ENCODE measurements around the gene CRACDL. TPM values are rescaled to one million over a fixed set of nuclear protein-coding genes. Genes with fewer than 3 reads are reported as not detected.

CRACDL gene
- total and polyA plus RNA-seq, 3 experiments from 2014 or later, result 0.22 to 1.2 (median 0.27) TPM

- H3K27ac Mint-ChIP-seq, result no peak overlapping the region
- no peaks in the 10 kb centered on the region for H3K9me3 Mint-ChIP-seq
- peaks cover 0 to 3% (median 1%) of the 10 kb centered on the region in 3 donors for H3K36me3 Mint-ChIP-seq
- CTCF ChIA-PET, result no interaction called here
- H3K36me3 ChIP-seq (ENCODE audit: insufficient read depth, low read length), result no peaks in the 10 kb centered on the region
- no peak overlapping the region for H3K27ac ChIP-seq (ENCODE audit: low read depth, low read length)
- H3K4me1 Mint-ChIP-seq, result no peaks in the 10 kb centered on the region
- no peak overlapping the region for H3K4me3 Mint-ChIP-seq
- peaks cover 12 to 48% of the 10 kb centered on the region in 2 donors for H3K27me3 Mint-ChIP-seq
- POLR2A ChIA-PET, result no interaction called here
- no peaks in the 10 kb centered on the region for H3K4me1 ChIP-seq (ENCODE audit: insufficient read depth, low read length)
- no peaks in the 10 kb centered on the region for H3K9me3 ChIP-seq (ENCODE audit: low read length)
- DNase-seq, result no peak
- no peak overlapping the region for H3K4me3 ChIP-seq (ENCODE audit: low read length)
- no peaks in the 10 kb centered on the region for H3K27me3 ChIP-seq (ENCODE audit: insufficient read depth, low read length, poor library complexity, severe bottlenecking)
Measured at GRCh38 chr2:98921062-98921461, 15.0 kb downstream of the CRACDL start.

- H3K4me3 Mint-ChIP-seq, result no peak overlapping the region
- Histone ChIP-seq H3K4me3 (ENCODE audit: low read length) (no peak overlapping the region), H3K27me3 (ENCODE audit: insufficient read depth, low read length, poor library complexity, severe bottlenecking) (no peaks in the 10 kb centered on the region), H3K36me3 (ENCODE audit: insufficient read depth, low read length) (no peaks in the 10 kb centered on the region), H3K4me1 (ENCODE audit: insufficient read depth, low read length) (peaks cover 7% of the 10 kb centered on the region), H3K27ac (ENCODE audit: low read depth, low read length) (no peak overlapping the region), H3K9me3 (ENCODE audit: low read length) (no peaks in the 10 kb centered on the region)
- ChIA-PET CTCF (no interaction called here), POLR2A (no interaction called here)
- H3K27me3 Mint-ChIP-seq, result peaks cover 17 to 55% of the 10 kb centered on the region in 2 donors
- peaks cover 0 to 3% (median 0%) of the 10 kb centered on the region in 3 donors for H3K36me3 Mint-ChIP-seq
- H3K27ac Mint-ChIP-seq, result no peak overlapping the region
- H3K4me1 Mint-ChIP-seq, result peaks cover 12 to 13% (median 13%) of the 10 kb centered on the region in 3 donors
- H3K9me3 Mint-ChIP-seq, result no peaks in the 10 kb centered on the region
- DNase-seq, result no peak
Measured at GRCh38 chr2:98917031-98917471, 19.0 kb downstream of the CRACDL start.

GRCh38 chr2:98915751-98916358 lies 20.2 kb downstream of the CRACDL start:
- H3K36me3 ChIP-seq (ENCODE audit: insufficient read depth, low read length), result no peaks in the 10 kb centered on the region
- ChIA-PET CTCF (no interaction called here), POLR2A (no interaction called here)
- H3K27ac ChIP-seq (ENCODE audit: low read depth, low read length), result no peak overlapping the region
- no peak overlapping the region for H3K27ac Mint-ChIP-seq
- no peaks in the 10 kb centered on the region for H3K27me3 ChIP-seq (ENCODE audit: insufficient read depth, low read length, poor library complexity, severe bottlenecking)
- peaks cover 18 to 60% of the 10 kb centered on the region in 2 donors for H3K27me3 Mint-ChIP-seq
- no peaks in the 10 kb centered on the region for H3K9me3 Mint-ChIP-seq
- no peak overlapping the region for H3K4me3 ChIP-seq (ENCODE audit: low read length)
- no peaks in the 10 kb centered on the region for H3K9me3 ChIP-seq (ENCODE audit: low read length)
- peaks cover 0 to 3% (median 0%) of the 10 kb centered on the region in 3 donors for H3K36me3 Mint-ChIP-seq
- DNase-seq, result no peak
- peaks cover 21 to 23% (median 23%) of the 10 kb centered on the region in 3 donors for H3K4me1 Mint-ChIP-seq
- H3K4me3 Mint-ChIP-seq, result no peak overlapping the region
- H3K4me1 ChIP-seq (ENCODE audit: insufficient read depth, low read length), result peaks cover 18% of the 10 kb centered on the region

GRCh38 chr2:98914713-98915580 lies 21.1 kb downstream of the CRACDL start:
- H3K4me1 Mint-ChIP-seq, result peaks cover 24 to 27% (median 26%) of the 10 kb centered on the region in 3 donors
- Histone ChIP-seq H3K9me3 (ENCODE audit: low read length) (no peaks in the 10 kb centered on the region), H3K27me3 (ENCODE audit: insufficient read depth, low read length, poor library complexity, severe bottlenecking) (peaks cover under 1% of the 10 kb centered on the region), H3K27ac (ENCODE audit: low read depth, low read length) (no peak overlapping the region), H3K36me3 (ENCODE audit: insufficient read depth, low read length) (no peaks in the 10 kb centered on the region), H3K4me1 (ENCODE audit: insufficient read depth, low read length) (peaks cover 18% of the 10 kb centered on the region), H3K4me3 (ENCODE audit: low read length) (no peak overlapping the region)
- no peak for DNase-seq
- CTCF ChIA-PET, result no interaction called here
- POLR2A ChIA-PET, result no interaction called here
- H3K27me3 Mint-ChIP-seq, result peaks cover 20 to 55% of the 10 kb centered on the region in 2 donors
- no peaks in the 10 kb centered on the region for H3K9me3 Mint-ChIP-seq
- peak overlapping the region in 1 of 8 donors; percentile 66 for H3K27ac Mint-ChIP-seq
- no peak overlapping the region for H3K4me3 Mint-ChIP-seq
- H3K36me3 Mint-ChIP-seq, result no peaks in the 10 kb centered on the region

GRCh38 chr2:98913916-98914712 lies 21.9 kb downstream of the CRACDL start:
- no peaks in the 10 kb centered on the region for H3K36me3 ChIP-seq (ENCODE audit: insufficient read depth, low read length)
- no peak overlapping the region for H3K27ac ChIP-seq (ENCODE audit: low read depth, low read length)
- H3K27me3 Mint-ChIP-seq, result peaks cover 20 to 61% of the 10 kb centered on the region in 2 donors
- H3K4me3 Mint-ChIP-seq, result no peak overlapping the region
- peaks cover 5% of the 10 kb centered on the region for H3K27me3 ChIP-seq (ENCODE audit: insufficient read depth, low read length, poor library complexity, severe bottlenecking)
- H3K36me3 Mint-ChIP-seq, result no peaks in the 10 kb centered on the region
- peaks cover 18% of the 10 kb centered on the region for H3K4me1 ChIP-seq (ENCODE audit: insufficient read depth, low read length)
- H3K9me3 ChIP-seq (ENCODE audit: low read length), result no peaks in the 10 kb centered on the region
- H3K4me1 Mint-ChIP-seq, result peaks cover 28 to 35% (median 33%) of the 10 kb centered on the region in 3 donors
- ChIA-PET CTCF (no interaction called here), POLR2A (no interaction called here)
- no peak overlapping the region for H3K4me3 ChIP-seq (ENCODE audit: low read length)
- DNase-seq, result no peak
- H3K27ac Mint-ChIP-seq, result peak overlapping the region in 1 of 8 donors; percentile 66
- H3K9me3 Mint-ChIP-seq, result no peaks in the 10 kb centered on the region

- H3K27ac ChIP-seq (ENCODE audit: low read depth, low read length), result no peak overlapping the region
- Mint-ChIP-seq H3K4me1 (peaks cover 34 to 41% (median 40%) of the 10 kb centered on the region in 3 donors), H3K4me3 (no peak overlapping the region), H3K27ac (peak overlapping the region in 1 of 8 donors; percentile 56), H3K36me3 (no peaks in the 10 kb centered on the region), H3K9me3 (no peaks in the 10 kb centered on the region), H3K27me3 (peaks cover 24 to 62% of the 10 kb centered on the region in 2 donors)
- DNase-seq, result no peak
- peaks cover 5% of the 10 kb centered on the region for H3K27me3 ChIP-seq (ENCODE audit: insufficient read depth, low read length, poor library complexity, severe bottlenecking)
- peaks cover 18% of the 10 kb centered on the region for H3K4me1 ChIP-seq (ENCODE audit: insufficient read depth, low read length)
- H3K9me3 ChIP-seq (ENCODE audit: low read length), result no peaks in the 10 kb centered on the region
- H3K4me3 ChIP-seq (ENCODE audit: low read length), result no peak overlapping the region
- CTCF ChIA-PET, result no interaction called here
- POLR2A ChIA-PET, result no interaction called here
- no peaks in the 10 kb centered on the region for H3K36me3 ChIP-seq (ENCODE audit: insufficient read depth, low read length)
Measured at GRCh38 chr2:98912957-98913915, 22.8 kb downstream of the CRACDL start.

GRCh38 chr2:98912221-98912851 lies 23.7 kb downstream of the CRACDL start:
- H3K4me3 Mint-ChIP-seq, result peak overlapping the region in 2 of 7 donors; percentile 13 to 18
- ChIA-PET POLR2A (no interaction called here), CTCF (no interaction called here)
- H3K27ac ChIP-seq (ENCODE audit: low read depth, low read length), result no peak overlapping the region
- no peaks in the 10 kb centered on the region for H3K9me3 Mint-ChIP-seq
- no peaks in the 10 kb centered on the region for H3K36me3 Mint-ChIP-seq
- H3K36me3 ChIP-seq (ENCODE audit: insufficient read depth, low read length), result no peaks in the 10 kb centered on the region
- peaks cover 28 to 67% of the 10 kb centered on the region in 2 donors for H3K27me3 Mint-ChIP-seq
- H3K4me1 Mint-ChIP-seq, result peaks cover 34 to 41% (median 40%) of the 10 kb centered on the region in 3 donors
- H3K27me3 ChIP-seq (ENCODE audit: insufficient read depth, low read length, poor library complexity, severe bottlenecking), result peaks cover 5% of the 10 kb centered on the region
- no peak for DNase-seq
- no peak overlapping the region for H3K4me3 ChIP-seq (ENCODE audit: low read length)
- peaks cover 18% of the 10 kb centered on the region for H3K4me1 ChIP-seq (ENCODE audit: insufficient read depth, low read length)
- no peaks in the 10 kb centered on the region for H3K9me3 ChIP-seq (ENCODE audit: low read length)
- peak overlapping the region in 1 of 8 donors; percentile 7 for H3K27ac Mint-ChIP-seq
